Mononuclear cell (primary cell): ENCODE data around the gene PKP3. TPM values are rescaled to one million over a fixed set of nuclear protein-coding genes. Genes with fewer than 3 reads are reported as not detected.
"Not testable (repeated sequence)": the region's sequence is repeated elsewhere in the genome, so short reads cannot be mapped to it uniquely, and the experiment has no call there.

ENCODE experiments used
- H3K27me3 ChIP-seq: 2 replicates; pipeline ENCODE4 v1.6.0; 2011; ENCODE audit warnings: low read length, control low read depth; ENCODE audit not compliant: insufficient read depth
- H3K4me1 ChIP-seq: 2 replicates; pipeline ENCODE4 v1.5.1; 2011; ENCODE audit warnings: mild to moderate bottlenecking, low read length, control low read depth; ENCODE audit not compliant: insufficient read depth
- H3K4me3 ChIP-seq: 2 replicates; pipeline ENCODE4 v1.5.1; 2011; ENCODE audit warnings: mild to moderate bottlenecking, low read length, moderate library complexity
- H3K9me3 ChIP-seq: 2 replicates; pipeline ENCODE4 v1.5.1; 2011; ENCODE audit warnings: low read depth, mild to moderate bottlenecking, control low read depth, low read length
- total RNA-seq: library from RNA; depleted of rRNA; stranded (reverse); fragments of >200 nt; gene quantifications from one replicate; pipeline ENCODE4 v1.2.3, GENCODE V29; 2012

The PKP3 gene
- total RNA-seq, 1 donor, result not detected

- Histone ChIP-seq H3K27me3 (no peaks in the 10 kb centered on the region), H3K4me3 (no peak overlapping the region), H3K4me1 (no peaks in the 10 kb centered on the region), H3K9me3 (no peaks in the 10 kb centered on the region)
Observed at GRCh38 chr11:380491-380890, 13.5 kb upstream of the PKP3 start.

- Histone ChIP-seq H3K27me3 (no peaks in the 10 kb centered on the region), H3K9me3 (no peaks in the 10 kb centered on the region), H3K4me1 (no peaks in the 10 kb centered on the region), H3K4me3 (no peak overlapping the region)
Observed at GRCh38 chr11:380996-381395, 13.0 kb upstream of the PKP3 start.

GRCh38 chr11:381501-382072 lies 12.4 kb upstream of the PKP3 start:
- H3K27me3 ChIP-seq, result no peaks in the 10 kb centered on the region
- H3K9me3 ChIP-seq, result no peaks in the 10 kb centered on the region
- no peaks in the 10 kb centered on the region for H3K4me1 ChIP-seq
- no peak overlapping the region for H3K4me3 ChIP-seq

- no peak overlapping the region for H3K4me3 ChIP-seq
- H3K4me1 ChIP-seq, result no peaks in the 10 kb centered on the region
- no peaks in the 10 kb centered on the region for H3K9me3 ChIP-seq
- no peaks in the 10 kb centered on the region for H3K27me3 ChIP-seq
Observed at GRCh38 chr11:382081-382629, 11.9 kb upstream of the PKP3 start.

GRCh38 chr11:383431-383830 lies 10.6 kb upstream of the PKP3 start:
- Histone ChIP-seq H3K27me3 (no peaks in the 10 kb centered on the region), H3K4me3 (no peak overlapping the region), H3K9me3 (no peaks in the 10 kb centered on the region), H3K4me1 (no peaks in the 10 kb centered on the region)

GRCh38 chr11:384511-384910 lies 9.5 kb upstream of the PKP3 start:
- H3K4me1 ChIP-seq, result no peaks in the 10 kb centered on the region
- H3K9me3 ChIP-seq, result no peaks in the 10 kb centered on the region
- H3K4me3 ChIP-seq, result no peak overlapping the region

GRCh38 chr11:385594-386351 lies 8.2 kb upstream of the PKP3 start:
- no peak overlapping the region for H3K4me3 ChIP-seq
- no peaks in the 10 kb centered on the region for H3K27me3 ChIP-seq
- H3K4me1 ChIP-seq, result no peaks in the 10 kb centered on the region
- H3K9me3 ChIP-seq, result no peaks in the 10 kb centered on the region

More at GRCh38 chr11:384511-384910, 9.5 kb upstream of the PKP3 start:
- H3K27me3 ChIP-seq, result no peaks in the 10 kb centered on the region

- no peaks in the 10 kb centered on the region for H3K9me3 ChIP-seq
- no peak overlapping the region for H3K4me3 ChIP-seq
- no peaks in the 10 kb centered on the region for H3K4me1 ChIP-seq
- no peaks in the 10 kb centered on the region for H3K27me3 ChIP-seq
Observed at GRCh38 chr11:386483-386882, 7.5 kb upstream of the PKP3 start.

GRCh38 chr11:387193-387793 lies 6.7 kb upstream of the PKP3 start:
- Histone ChIP-seq H3K4me3 (no peak overlapping the region), H3K27me3 (no peaks in the 10 kb centered on the region), H3K4me1 (no peaks in the 10 kb centered on the region), H3K9me3 (no peaks in the 10 kb centered on the region)

GRCh38 chr11:389369-389768 lies 4.6 kb upstream of the PKP3 start:
- not testable (repeated sequence) for H3K27me3 ChIP-seq, H3K9me3 ChIP-seq, H3K4me3 ChIP-seq, H3K4me1 ChIP-seq

GRCh38 chr11:390175-390574 lies 3.8 kb upstream of the PKP3 start:
- Histone ChIP-seq H3K9me3 (no peaks in the 10 kb centered on the region), H3K4me3 (no peak overlapping the region), H3K27me3 (no peaks in the 10 kb centered on the region), H3K4me1 (no peaks in the 10 kb centered on the region)

- Histone ChIP-seq H3K4me1 (peaks cover 1% of the 10 kb centered on the region), H3K4me3 (no peak overlapping the region), H3K9me3 (no peaks in the 10 kb centered on the region), H3K27me3 (no peaks in the 10 kb centered on the region)
Observed at GRCh38 chr11:391117-392017, 2.6 kb upstream of the PKP3 start.

GRCh38 chr11:392102-392777 lies 1.8 kb upstream of the PKP3 start:
- no peaks in the 10 kb centered on the region for H3K9me3 ChIP-seq
- H3K27me3 ChIP-seq, result no peaks in the 10 kb centered on the region
- H3K4me1 ChIP-seq, result peaks cover 8% of the 10 kb centered on the region

GRCh38 chr11:393219-394033 lies 583 bp upstream of the PKP3 start:
- Histone ChIP-seq H3K27me3 (no peaks in the 10 kb centered on the region), H3K4me1 (peaks cover 11% of the 10 kb centered on the region), H3K9me3 (no peaks in the 10 kb centered on the region), H3K4me3 (no peak overlapping the region)

More at GRCh38 chr11:392102-392777, 1.8 kb upstream of the PKP3 start:
- H3K4me3 ChIP-seq, result no peak overlapping the region
